ENCODE measurements around the gene SFPQ.
"Not testable (repeated sequence)": the region's sequence is repeated elsewhere in the genome, so short reads cannot be mapped to it uniquely, and the experiment has no call there.

The SFPQ gene

GRCh38 chr1:35142728-35143127, 50.2 kb downstream of the SFPQ start:
- CTCF ChIA-PET: interaction anchor here (1.0 kb wide), 1 partner anchor 11 kb away, joined by 3 read pairs; no protein-coding TSS in a partner anchor
- H3K36me3 Mint-ChIP-seq, H3K9me3 Mint-ChIP-seq: not testable (repeated sequence)

GRCh38 chr1:35142294-35142693, 50.7 kb downstream of the SFPQ start:
- DNase-seq, H3K36me3 Mint-ChIP-seq, H3K4me3 Mint-ChIP-seq, H3K9me3 Mint-ChIP-seq, H3K27me3 Mint-ChIP-seq, H3K27ac Mint-ChIP-seq: not testable (repeated sequence)
- CTCF ChIA-PET: interaction anchor here (1.0 kb wide), 1 partner anchor 11 kb away, joined by 3 read pairs; no protein-coding TSS in a partner anchor
- peaks cover 13% of the 10 kb centered on the region for H3K4me1 Mint-ChIP-seq

More at GRCh38 chr1:35142728-35143127, 50.2 kb downstream of the SFPQ start:
- not testable (repeated sequence) for H3K4me3 Mint-ChIP-seq, DNase-seq, H3K27ac Mint-ChIP-seq, H3K27me3 Mint-ChIP-seq
- H3K4me1 Mint-ChIP-seq: peaks cover 13% of the 10 kb centered on the region

- peaks cover 16% of the 10 kb centered on the region for H3K27me3 Mint-ChIP-seq
- H3K36me3 Mint-ChIP-seq, CTCF ChIA-PET, H3K4me1 Mint-ChIP-seq, H3K4me3 Mint-ChIP-seq, H3K9me3 Mint-ChIP-seq, DNase-seq, H3K27ac Mint-ChIP-seq: not testable (repeated sequence)
These were observed 55.4 kb downstream of the SFPQ start for GRCh38 chr1:35137590-35137989.

GRCh38 chr1:35136780-35137179, 56.2 kb downstream of the SFPQ start:
- Mint-ChIP-seq H3K27ac (no peak overlapping the region), H3K36me3 (no peaks in the 10 kb centered on the region), H3K27me3 (peaks cover 16% of the 10 kb centered on the region), H3K9me3 (no peaks in the 10 kb centered on the region), H3K4me3 (no peak overlapping the region), H3K4me1 (no peaks in the 10 kb centered on the region)
- DNase-seq: no peak
- CTCF ChIA-PET: no interaction called here
